HG03457 (cell line): ENCODE results near the gene DNAJC10.
"Not testable (repeated sequence)": the region's sequence is repeated elsewhere in the genome, so short reads cannot be mapped to it uniquely, and the experiment has no call there.

Experiments used
- ATAC-seq: cut with Tn5 transposase; IDR thresholded peaks from one replicate; pipeline ENCODE4 v1.9.1; 2021; ENCODE audit warnings: moderate number of reproducible peaks; ENCODE audit not compliant: unreplicated experiment

The DNAJC10 gene

GRCh38 chr2:182782686-182783085 is 66.6 kb downstream of the DNAJC10 start:
- ATAC-seq = not testable (repeated sequence)

- ATAC-seq = no peak
Observed at GRCh38 chr2:182784058-182784706, 68.1 kb downstream of the DNAJC10 start.

- no peak for ATAC-seq
Observed at GRCh38 chr2:182784777-182785176, 68.7 kb downstream of the DNAJC10 start.

GRCh38 chr2:182792441-182792840 is 76.4 kb downstream of the DNAJC10 start:
- ATAC-seq = no peak

- ATAC-seq = no peak
Observed at GRCh38 chr2:182798736-182799135, 82.7 kb downstream of the DNAJC10 start.

GRCh38 chr2:182804128-182804527 is 88.1 kb downstream of the DNAJC10 start:
- ATAC-seq = no peak

GRCh38 chr2:182807319-182807718 is 91.3 kb downstream of the DNAJC10 start:
- no peak for ATAC-seq

- ATAC-seq = no peak
Observed at GRCh38 chr2:182810087-182810486, 94.0 kb downstream of the DNAJC10 start.

GRCh38 chr2:182814380-182814779 is 98.3 kb downstream of the DNAJC10 start:
- ATAC-seq = no peak

- no peak for ATAC-seq
Observed at GRCh38 chr2:182814804-182815203, 98.7 kb downstream of the DNAJC10 start.

- ATAC-seq = no peak
Observed at GRCh38 chr2:182816866-182817265, 100.8 kb downstream of the DNAJC10 start.

GRCh38 chr2:182817558-182817957 is 101.5 kb downstream of the DNAJC10 start:
- no peak for ATAC-seq

GRCh38 chr2:182818501-182818900 is 102.4 kb downstream of the DNAJC10 start:
- no peak for ATAC-seq

GRCh38 chr2:182818925-182819324 is 102.9 kb downstream of the DNAJC10 start:
- no peak for ATAC-seq

- ATAC-seq = no peak
Observed at GRCh38 chr2:182819412-182819811, 103.4 kb downstream of the DNAJC10 start.

GRCh38 chr2:182821182-182821581 is 105.1 kb downstream of the DNAJC10 start:
- no peak for ATAC-seq

- ATAC-seq = no peak
Observed at GRCh38 chr2:182822733-182823132, 106.7 kb downstream of the DNAJC10 start.

- no peak for ATAC-seq
Observed at GRCh38 chr2:182824056-182824766, 108.2 kb downstream of the DNAJC10 start.

- no peak for ATAC-seq
Observed at GRCh38 chr2:182824767-182825158, 108.7 kb downstream of the DNAJC10 start.

- no peak for ATAC-seq
Observed at GRCh38 chr2:182826064-182826463, 110.0 kb downstream of the DNAJC10 start.

GRCh38 chr2:182826496-182826895 is 110.4 kb downstream of the DNAJC10 start:
- no peak for ATAC-seq

GRCh38 chr2:182827182-182827879 is 111.3 kb downstream of the DNAJC10 start:
- no peak for ATAC-seq
